GM21390 (cell line): Measurements from ENCODE around the gene GPR171.

Experiments
- ATAC-seq: cut with Tn5 transposase; IDR thresholded peaks from one replicate; pipeline ENCODE4 v1.9.1; 2021; ENCODE audit not compliant: unreplicated experiment

Gene GPR171

GRCh38 chr3:151213881-151214280, 10.9 kb upstream of the GPR171 start:
- ATAC-seq, result no peak

DNA sequence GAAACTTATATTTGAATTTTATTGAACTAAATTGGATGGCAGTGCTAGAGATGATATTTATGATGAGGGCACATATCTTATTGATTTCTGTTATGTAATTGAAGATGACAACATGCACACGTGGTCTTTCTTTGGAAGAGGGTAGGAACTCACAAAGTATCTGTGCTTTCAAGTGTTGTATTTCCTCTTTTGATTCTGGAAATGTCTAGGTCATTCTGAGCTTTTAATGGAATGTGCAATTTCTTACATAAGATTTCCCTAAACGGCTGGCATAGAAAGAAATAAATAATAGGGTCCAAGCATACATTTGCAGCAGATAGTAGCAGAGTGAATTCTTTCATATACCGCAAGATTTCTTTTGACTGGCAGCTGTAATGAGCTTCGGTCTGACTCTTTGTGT, 10.1 kb upstream of the GPR171 start:
- ATAC-seq, result no peak

- ATAC-seq, result peak; percentile 79
These were observed 7.8 kb upstream of the GPR171 start for GRCh38 chr3:151210676-151211381.

- ATAC-seq, result no peak
These were observed 6.6 kb upstream of the GPR171 start for GRCh38 chr3:151209654-151210053.

DNA sequence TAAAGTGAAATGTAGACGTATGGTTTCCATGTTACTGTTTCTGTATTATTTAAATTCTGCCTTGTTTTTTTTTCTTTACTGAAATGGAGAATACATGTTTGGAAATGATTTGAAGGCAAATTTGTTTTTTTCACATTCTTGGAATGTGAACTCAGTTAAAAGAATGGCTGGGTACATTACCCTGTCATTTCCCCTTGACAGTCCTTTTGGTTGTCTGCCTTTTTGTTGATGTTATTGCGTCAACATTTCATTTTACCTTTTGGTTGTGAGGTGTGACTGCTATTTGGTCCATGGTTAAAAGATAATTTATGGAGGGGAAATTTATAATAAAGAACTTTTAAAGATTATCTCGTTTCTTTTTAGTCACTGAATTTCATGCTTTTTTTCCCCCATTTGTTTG, 3.2 kb upstream of the GPR171 start:
- no peak for ATAC-seq

DNA sequence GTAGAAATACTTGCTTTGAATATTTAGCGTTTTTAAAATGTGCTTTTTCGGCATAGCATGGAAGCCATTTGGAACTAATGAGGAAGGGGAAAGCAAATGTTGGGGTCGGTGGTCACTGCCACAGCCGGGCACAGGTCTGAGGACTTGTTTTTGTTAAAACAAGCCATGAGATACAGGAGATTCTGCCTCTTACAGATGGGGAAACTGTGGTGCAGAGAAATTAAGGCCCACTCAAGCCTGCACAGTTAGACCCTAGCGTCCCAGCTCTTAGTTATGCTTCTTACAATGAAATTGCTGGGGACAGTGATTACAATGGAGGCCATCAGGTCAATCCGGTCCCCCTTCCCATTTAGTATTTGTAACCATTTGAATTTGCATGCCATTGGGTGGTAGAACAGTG, 2.5 kb upstream of the GPR171 start:
- ATAC-seq, result no peak

DNA sequence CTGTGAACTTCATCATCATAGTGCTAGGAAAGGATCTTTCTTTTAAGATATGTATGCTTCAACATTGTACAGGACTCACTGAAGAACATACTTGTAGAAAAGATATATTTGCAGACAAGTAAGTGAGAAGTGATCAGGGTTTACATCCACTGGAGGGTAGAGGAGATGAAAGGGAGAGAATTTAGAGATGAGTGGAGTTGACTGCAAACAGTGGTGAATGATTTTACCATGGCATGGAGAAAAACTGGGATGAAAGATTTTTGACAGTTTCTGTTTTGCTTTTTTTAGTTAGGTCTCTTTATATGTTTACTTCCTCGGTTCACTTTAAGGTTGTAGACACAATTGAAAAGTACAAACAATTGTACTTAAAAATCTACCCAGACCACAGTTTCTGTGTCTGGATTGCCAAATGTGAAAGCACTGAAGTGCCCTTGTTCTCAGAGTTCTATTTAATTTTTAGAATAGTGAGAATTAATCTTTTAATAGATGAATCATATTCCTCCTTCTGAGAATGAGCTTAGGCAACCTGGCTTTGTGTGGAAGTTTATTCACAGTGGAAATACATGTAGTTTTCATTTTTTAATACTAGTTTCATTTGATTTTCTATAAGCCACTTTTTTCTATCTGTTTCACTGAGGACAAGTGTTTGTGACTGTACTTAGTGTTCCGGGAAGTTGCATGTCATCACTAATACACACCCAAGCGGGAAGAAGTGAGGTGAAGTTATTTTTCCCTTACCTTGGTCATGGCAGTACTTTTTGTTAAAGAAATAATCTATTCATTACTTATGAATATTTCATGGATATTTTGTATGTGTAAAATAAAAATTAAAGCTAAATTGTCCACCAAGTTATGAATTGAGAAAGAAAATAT, 1.8 kb upstream of the GPR171 start:
- ATAC-seq, result no peak

DNA sequence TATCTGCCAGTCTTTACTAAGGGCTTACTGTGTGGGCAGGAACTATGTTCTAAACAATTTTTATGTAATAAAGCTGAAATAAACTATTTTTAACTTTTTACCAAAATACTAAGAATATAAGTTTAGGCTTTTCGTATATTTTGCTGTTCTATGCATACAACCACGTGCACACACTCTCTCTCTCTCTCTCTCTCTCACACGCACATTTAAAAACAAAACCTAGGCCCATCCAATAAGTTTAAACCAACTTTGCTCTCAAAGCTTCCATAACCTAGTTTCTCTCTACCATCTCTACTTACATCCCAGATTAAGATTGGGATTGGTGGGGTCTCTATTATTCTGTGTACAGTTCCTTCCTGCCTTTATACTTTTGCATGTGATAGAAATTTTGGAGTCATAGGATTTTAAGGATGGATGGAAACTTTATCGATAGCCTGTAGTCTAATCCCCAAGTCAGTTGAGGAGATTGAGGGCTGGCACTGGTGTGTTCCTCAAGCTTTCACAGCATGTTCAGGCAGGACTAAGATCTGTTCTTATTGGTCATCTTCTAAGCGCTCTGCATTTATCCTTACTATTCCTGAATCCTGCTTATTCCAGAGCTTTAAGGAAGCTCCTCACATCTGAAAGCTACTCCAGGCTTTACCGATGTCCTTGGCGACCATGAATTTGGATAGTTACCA, 1.8 kb downstream of the GPR171 start:
- ATAC-seq, result no peak

GRCh38 chr3:151200586-151200985, 2.4 kb downstream of the GPR171 start:
- no peak for ATAC-seq

- ATAC-seq, result no peak
These were observed 3.2 kb downstream of the GPR171 start for GRCh38 chr3:151199554-151200438.

DNA sequence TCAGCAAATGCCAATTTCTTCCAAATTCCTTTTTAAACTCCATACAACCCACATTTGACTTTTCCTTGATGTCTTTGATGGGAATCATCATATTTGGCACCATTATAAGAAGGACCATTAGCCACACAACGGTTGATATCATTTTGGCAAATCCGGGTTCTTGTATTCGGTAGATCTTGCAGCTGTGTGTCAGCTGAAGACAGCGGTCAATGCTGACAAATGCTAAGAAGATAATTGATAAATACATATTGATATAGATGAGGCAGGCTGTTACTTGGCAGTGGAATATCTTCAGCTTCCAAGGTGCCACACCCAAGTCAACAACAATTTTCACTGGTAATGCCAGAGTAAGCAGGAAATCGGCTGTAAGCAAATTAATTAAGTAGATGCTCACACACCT, 4.2 kb downstream of the GPR171 start:
- ATAC-seq, result no peak

- ATAC-seq, result no peak
These were observed 4.8 kb downstream of the GPR171 start for GRCh38 chr3:151197981-151198767.

DNA sequence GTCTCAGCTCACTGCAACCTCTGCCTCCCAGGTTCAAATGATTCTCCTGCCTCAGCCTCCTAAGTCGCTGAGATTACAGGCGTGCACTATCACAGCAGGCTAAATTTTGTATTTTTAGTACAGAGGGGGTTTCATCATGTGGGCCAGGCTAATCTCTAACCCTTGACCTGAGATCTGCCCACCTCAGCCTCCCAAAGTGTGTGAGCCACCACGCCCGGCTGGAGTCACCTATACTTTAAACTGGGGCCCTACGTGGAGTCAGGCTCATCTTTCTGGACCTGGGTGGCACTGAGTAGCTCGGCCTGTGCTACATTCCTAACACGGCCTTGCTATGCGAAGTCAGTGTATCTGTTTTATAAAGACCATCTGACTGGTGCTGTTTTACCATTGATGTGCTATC, 5.8 kb downstream of the GPR171 start:
- ATAC-seq, result no peak

- no peak for ATAC-seq
These were observed 6.6 kb downstream of the GPR171 start for GRCh38 chr3:151196434-151196833.

DNA sequence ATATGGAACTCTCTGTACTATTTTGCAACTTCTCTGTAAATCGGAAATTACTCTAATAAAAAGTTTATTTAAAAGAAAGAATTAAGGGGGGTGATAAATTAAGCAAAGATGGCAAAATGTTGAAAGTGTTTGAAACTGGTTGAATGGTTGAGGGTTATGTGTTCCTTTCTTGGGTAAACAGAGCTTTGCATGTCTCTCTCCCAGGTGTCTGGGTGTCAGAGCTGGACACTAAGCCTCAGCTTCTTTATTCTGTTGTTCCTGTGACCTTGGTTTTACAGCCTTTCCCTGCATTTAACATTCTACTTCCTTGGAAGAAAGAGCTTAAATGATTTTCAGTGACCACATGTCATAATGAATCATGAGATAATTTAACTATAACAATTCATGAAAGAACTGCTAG, 7.2 kb downstream of the GPR171 start:
- ATAC-seq, result no peak

DNA sequence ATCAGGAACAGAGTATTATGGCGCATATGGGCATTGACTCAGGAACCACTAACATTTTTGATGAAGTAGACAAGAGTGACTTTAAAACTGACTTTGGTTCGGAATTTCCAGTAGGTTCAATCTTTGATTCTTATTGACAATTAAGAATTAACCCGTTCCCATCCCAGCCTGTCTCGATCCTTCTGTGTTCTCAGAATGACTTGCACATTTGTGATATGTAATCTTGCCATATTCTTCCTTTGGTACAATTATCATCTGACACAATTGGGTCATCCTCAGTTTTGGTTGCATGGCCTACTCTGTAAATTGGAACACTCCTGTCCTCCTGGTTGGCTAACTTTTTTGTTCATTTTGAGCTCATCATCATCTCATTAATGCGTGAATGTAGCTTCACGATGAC, 10.5 kb downstream of the GPR171 start:
- ATAC-seq, result no peak

DNA sequence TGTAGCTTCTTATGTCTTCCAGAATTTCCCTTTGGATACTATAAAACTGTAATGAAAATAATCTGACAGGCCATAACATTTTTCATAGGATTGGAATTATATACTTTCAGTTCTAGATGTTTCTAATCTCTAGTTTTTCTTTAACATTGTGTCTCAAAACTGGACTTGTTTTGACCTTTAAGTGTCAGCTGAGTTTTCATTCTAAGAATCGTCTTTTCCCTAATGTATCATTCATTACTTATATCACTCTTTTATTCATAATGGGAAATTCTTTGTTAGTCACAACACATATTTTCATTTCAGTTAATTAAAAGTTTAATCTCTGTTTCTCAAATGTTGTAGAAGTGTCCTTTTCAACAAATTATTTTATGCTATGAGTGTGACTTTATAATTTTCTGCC, 11.9 kb downstream of the GPR171 start:
- no peak for ATAC-seq

DNA sequence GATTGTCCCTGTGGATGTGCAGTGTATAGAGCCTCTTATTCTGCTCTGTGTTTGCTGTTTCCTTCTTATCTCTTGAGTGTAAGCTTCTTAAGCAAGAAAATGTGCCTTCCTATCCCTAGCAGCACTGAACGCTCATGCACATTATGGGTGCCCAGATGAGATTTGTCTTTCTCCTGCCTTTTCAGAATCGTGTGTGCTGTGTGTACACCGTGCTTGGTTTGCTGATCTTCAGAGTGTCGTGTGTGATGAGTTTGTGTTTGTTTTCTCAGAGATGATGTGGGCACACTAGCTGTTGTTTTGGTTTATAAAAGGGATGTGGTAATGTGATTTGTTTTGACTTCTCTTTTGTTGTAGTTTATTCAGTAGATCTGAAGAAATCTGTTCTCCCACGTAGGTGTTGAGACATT, 19.7 kb downstream of the GPR171 start:
- ATAC-seq, result no peak

DNA sequence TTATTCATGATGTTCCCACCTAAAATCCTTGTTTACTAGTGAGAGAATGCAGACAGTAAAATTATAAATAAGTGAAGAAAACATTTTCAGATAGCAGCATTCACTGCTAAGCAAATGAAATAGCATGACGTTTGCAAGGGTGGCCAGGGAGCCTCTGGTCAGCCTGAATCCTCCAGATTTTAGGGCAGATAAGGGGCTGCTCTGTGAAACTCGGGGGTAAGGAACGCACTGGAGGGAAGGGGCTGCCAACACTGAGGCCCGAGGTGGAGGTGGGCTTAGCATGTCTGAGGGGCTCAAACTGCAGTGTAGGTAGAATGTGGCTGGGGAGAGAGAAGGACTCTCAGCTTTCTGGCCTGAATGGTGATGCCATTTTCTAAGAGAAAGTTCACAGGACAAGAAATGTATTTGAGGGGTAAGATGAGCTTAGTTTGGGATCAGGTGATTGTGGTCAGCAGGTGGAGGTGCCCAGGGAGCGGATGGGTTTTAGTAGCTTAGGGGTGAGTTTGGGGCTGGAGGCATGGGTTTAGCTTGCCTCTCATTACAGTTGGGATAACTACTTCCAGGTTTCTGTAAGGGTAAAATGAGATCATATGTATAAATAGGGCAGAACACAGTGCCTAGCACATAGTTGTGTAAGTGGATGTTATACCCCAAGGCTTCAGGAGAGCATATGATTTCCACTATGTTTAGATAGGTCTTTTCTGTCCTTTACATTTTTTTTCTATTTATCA, 20.5 kb downstream of the GPR171 start:
- ATAC-seq, result no peak
